Left ventricle myocardium inferior (tissue), 1 donor: ENCODE data around the gene RNF11. TPM values are rescaled to one million over a fixed set of nuclear protein-coding genes. Genes with fewer than 3 reads are reported as not detected.

Experiments
- DNase-seq: peaks from one replicate; pipeline ENCODE4 v3.0.0-alpha.2; 2020
- H3K27ac ChIP-seq: fragments of 200-600 bp; replicated peaks from 2 replicates; pipeline ENCODE4 v1.8.0; 2021
- H3K27me3 ChIP-seq: fragments of 200-600 bp; 2 replicates; pipeline ENCODE4 v1.8.0; 2021; ENCODE audit warnings: low read depth
- H3K36me3 ChIP-seq: fragments of 200-600 bp; 2 replicates; pipeline ENCODE4 v1.8.0; 2021
- H3K4me1 ChIP-seq: fragments of 200-600 bp; 2 replicates; pipeline ENCODE4 v1.8.0; 2021
- H3K4me3 ChIP-seq: fragments of 200-600 bp; 2 replicates; pipeline ENCODE4 v1.8.0; 2021; ENCODE audit warnings: mild to moderate bottlenecking, moderate library complexity
- H3K9me3 ChIP-seq: fragments of 200-600 bp; replicated peaks from 2 replicates; pipeline ENCODE4 v1.8.0; 2021
- CTCF ChIP-seq: fragments of 200-600 bp; IDR thresholded peaks from 2 replicates; pipeline ENCODE4 v1.8.0; 2021; ENCODE audit warnings: antibody characterized with exemption, mild to moderate bottlenecking, borderline replicate concordance
- intact Hi-C: fragments of 100-400 bp; cut with micrococcal nuclease; formaldehyde crosslinking; loops from one replicate; pipeline ENCODE4 v1.11.0; 2022
- total RNA-seq: library from RNA; stranded (reverse); fragmentation: NEBNext Ultra II Directional; extraction: Animal tissue kit (Norgen Biotek cat#: 25700); gene quantifications from one replicate; pipeline ENCODE4 v1.2.1, GENCODE V29; 2021
- donor health status: DM: no; HTN: yes; CAD: no; lungs with severe emphysema.

The RNF11 gene
- total RNA-seq, 1 donor from 2014 or later: 116 TPM

- no peak for DNase-seq
- Histone ChIP-seq H3K36me3 (no peaks in the 10 kb centered on the region), H3K27ac (no peak overlapping the region), H3K27me3 (no peaks in the 10 kb centered on the region), H3K4me1 (peaks cover 11% of the 10 kb centered on the region), H3K9me3 (no peaks in the 10 kb centered on the region), H3K4me3 (no peak overlapping the region)
- TF ChIP-seq CTCF: no peak
- intact Hi-C loops: no loop called here
These were observed 65.7 kb downstream of the RNF11 start for GRCh38 chr1:51301844-51302162.

- Histone ChIP-seq H3K27ac (no peak overlapping the region), H3K4me3 (no peak overlapping the region), H3K36me3 (no peaks in the 10 kb centered on the region), H3K27me3 (no peaks in the 10 kb centered on the region), H3K4me1 (peaks cover 7% of the 10 kb centered on the region), H3K9me3 (no peaks in the 10 kb centered on the region)
- intact Hi-C loops: no loop called here
- TF ChIP-seq CTCF: no peak
- no peak for DNase-seq
These were observed 66.2 kb downstream of the RNF11 start for GRCh38 chr1:51302270-51302669.

DNA sequence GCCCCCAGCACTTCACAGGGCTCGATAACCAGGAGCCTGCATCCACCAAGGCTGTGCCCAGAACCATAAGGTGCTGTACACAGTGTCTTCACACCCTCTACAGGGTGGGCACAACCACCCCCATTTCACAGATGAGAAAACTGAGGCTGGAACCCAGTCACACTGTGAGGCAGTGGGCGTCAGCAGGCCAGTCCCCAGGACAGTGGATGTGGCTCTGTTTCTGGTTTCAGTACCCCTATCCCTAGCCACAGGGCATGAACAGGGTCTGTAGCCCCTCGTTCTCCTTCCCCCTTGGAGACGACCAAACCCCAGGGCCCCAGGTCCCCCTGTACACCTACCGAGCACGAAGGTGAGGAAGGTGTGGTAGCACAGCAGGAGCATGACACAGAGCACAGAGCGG, 66.7 kb downstream of the RNF11 start:
- no peak for TF ChIP-seq CTCF
- DNase-seq: no peak
- H3K4me3 ChIP-seq: no peak overlapping the region
- intact Hi-C loops: no loop called here
- no peaks in the 10 kb centered on the region for H3K9me3 ChIP-seq
- no peaks in the 10 kb centered on the region for H3K36me3 ChIP-seq
- H3K27ac ChIP-seq: no peak overlapping the region
- H3K4me1 ChIP-seq: peaks cover 2% of the 10 kb centered on the region
- H3K27me3 ChIP-seq: no peaks in the 10 kb centered on the region

GRCh38 chr1:51303315-51303714, 67.2 kb downstream of the RNF11 start:
- no peak for DNase-seq
- no peak for TF ChIP-seq CTCF
- intact Hi-C loops: no loop called here
- Histone ChIP-seq H3K27me3 (no peaks in the 10 kb centered on the region), H3K36me3 (no peaks in the 10 kb centered on the region), H3K4me1 (no peaks in the 10 kb centered on the region), H3K4me3 (no peak overlapping the region), H3K27ac (no peak overlapping the region), H3K9me3 (no peaks in the 10 kb centered on the region)

DNA sequence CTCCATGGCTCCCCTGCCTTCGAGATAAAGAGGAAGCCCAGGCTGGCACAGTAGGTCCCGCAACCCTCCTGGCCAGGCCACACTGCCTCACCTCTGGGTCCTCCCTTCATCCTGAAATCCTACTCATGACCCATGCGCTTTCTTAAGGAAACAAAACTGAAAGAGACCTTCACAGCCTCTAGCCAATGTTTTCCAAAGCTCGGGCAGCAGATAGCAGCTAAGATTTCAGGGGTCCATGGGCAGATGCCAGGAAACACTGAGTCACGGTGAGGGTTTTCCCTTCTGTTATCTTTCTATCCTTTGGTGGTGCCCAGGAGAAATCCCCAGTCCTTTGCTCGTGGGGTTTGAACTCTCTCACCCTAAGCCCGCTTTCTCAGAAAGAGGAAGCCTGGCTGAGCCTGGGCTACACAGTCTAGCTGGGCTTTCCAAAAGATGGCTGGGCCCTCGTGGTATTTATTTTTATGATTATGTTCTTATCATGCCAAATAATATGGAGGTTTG, 67.7 kb downstream of the RNF11 start:
- H3K4me3 ChIP-seq: no peak overlapping the region
- H3K27me3 ChIP-seq: no peaks in the 10 kb centered on the region
- H3K4me1 ChIP-seq: no peaks in the 10 kb centered on the region
- no peaks in the 10 kb centered on the region for H3K36me3 ChIP-seq
- no peak for TF ChIP-seq CTCF
- DNase-seq: no peak
- intact Hi-C loops: no loop called here
- H3K9me3 ChIP-seq: no peaks in the 10 kb centered on the region
- no peak overlapping the region for H3K27ac ChIP-seq

DNA sequence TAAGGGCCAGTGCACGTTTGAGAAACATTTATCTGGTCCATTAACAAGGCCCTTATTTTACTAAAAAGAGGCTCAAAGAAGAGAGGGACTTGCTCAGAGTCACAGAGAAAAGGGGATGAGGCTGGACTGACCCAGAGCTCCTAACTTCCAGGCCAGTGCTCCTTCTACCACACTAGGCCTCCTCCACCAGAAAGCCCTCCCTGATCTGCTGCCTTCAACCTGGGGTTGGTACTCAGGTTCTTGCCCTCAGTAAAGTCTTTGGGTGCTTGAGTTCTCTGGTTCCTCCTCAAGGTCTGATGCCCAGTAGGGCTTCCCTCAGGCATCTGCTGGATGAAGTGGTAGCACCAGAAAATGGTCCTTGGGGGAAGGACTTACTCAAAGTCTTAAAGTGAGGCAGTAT, 68.3 kb downstream of the RNF11 start:
- H3K9me3 ChIP-seq: no peaks in the 10 kb centered on the region
- intact Hi-C loops: no loop called here
- TF ChIP-seq CTCF: no peak
- DNase-seq: no peak
- H3K27ac ChIP-seq: no peak overlapping the region
- H3K36me3 ChIP-seq: no peaks in the 10 kb centered on the region
- no peaks in the 10 kb centered on the region for H3K4me1 ChIP-seq
- no peak overlapping the region for H3K4me3 ChIP-seq
- no peaks in the 10 kb centered on the region for H3K27me3 ChIP-seq
